GM12891 (cell line): ENCODE results near the gene TIMP1.

Experiments used
- POLR2A ChIP-seq: IDR thresholded peaks from 2 replicates; pipeline ENCODE4 v1.6.1; 2011; ENCODE audit warnings: low read depth, low read length, control low read depth
- POLR2AphosphoS5 ChIP-seq: IDR thresholded peaks from 2 replicates; pipeline ENCODE4 v1.6.1; 2011; ENCODE audit warnings: low read depth, low read length, control low read depth
- TAF1 ChIP-seq: IDR thresholded peaks from 2 replicates; pipeline ENCODE4 v1.6.1; 2011; ENCODE audit warnings: low read depth, low read length, control low read depth

DNA sequence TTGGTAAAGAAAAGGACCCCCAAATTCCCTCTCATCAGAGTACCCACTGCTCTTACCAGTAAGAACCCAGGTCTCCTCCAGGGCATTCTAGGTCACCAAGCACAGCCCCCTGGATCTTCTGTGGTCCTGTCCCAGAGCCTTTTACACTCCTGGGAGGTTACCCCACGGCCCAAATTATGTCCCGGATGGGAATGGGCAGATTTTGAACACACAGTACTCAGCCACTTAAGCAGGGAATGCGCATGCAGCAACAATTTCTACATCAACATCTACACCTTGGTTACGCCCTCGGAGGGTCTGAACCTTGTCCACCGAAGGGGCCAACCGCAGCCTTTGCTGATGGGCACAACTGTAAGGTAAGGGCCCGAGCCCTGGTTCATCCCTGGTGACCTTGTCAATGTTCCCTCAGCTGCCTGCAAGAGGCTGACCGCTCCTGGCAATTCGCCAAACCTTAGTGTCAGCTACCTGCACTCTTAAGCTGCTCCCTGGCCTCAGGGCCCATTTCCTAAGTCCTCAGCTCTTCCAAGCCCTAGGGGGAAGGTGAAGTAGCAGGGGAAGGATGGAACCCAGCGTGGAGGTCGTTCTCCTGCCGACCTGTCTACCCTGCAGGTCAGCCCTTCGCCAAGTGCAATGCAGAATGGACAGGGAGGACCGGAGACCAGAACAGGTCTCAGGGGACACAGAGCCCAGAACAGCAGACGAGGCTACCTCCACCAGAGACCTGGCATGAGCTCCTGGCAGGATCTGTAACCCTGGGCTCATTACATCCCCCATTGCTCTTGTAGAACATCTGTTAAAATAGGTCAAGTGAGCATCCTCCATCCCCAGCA is 5.9 kb downstream of the TIMP1 start:
- TF ChIP-seq POLR2A (no peak), TAF1 (no peak), POLR2AphosphoS5 (no peak)
